K562 (cell line): Measurements from ENCODE around the gene ATP6V1G2. TPM values are rescaled to one million over a fixed set of nuclear protein-coding genes. Genes with fewer than 3 reads are reported as not detected.
A peak's percentile ranks its signal among the peaks of the same experiment; 100 is the strongest.

ENCODE experiments used
- ARNT ChIP-seq, 2 experiments: fragments of 450-650 bp; IDR thresholded peaks; 2 replicates each; pipeline ENCODE4 v1.6.1; 2016; ENCODE audit warnings: mild to moderate bottlenecking in 1 of 2
- EGR1 ChIP-seq: fragments of 450-650 bp; conservative IDR thresholded peaks from 2 replicates; pipeline ENCODE4 v1.6.1; 2017; ENCODE audit warnings: mild to moderate bottlenecking
- ELF1 ChIP-seq: fragments of 200-800 bp; sonication (Bioruptor generic); IDR thresholded peaks from 2 replicates; pipeline ENCODE4 v1.6.1; 2016; ENCODE audit warnings: missing genetic modification characterization, missing compliant biosample characterization
- ELF2 ChIP-seq: fragments of 250-450 bp; sonication (Bioruptor Pico); IDR thresholded peaks from 2 replicates; pipeline ENCODE4 v1.5.0; 2021; ENCODE audit warnings: mild to moderate bottlenecking
- HNRNPL ChIP-seq: fragments of 200-400 bp; formaldehyde crosslinking; IDR thresholded peaks from 2 replicates; pipeline ENCODE4 v1.6.1; 2017; ENCODE audit warnings: low read depth, mild to moderate bottlenecking, low read length
- MEF2A ChIP-seq: IDR thresholded peaks from 2 replicates; pipeline ENCODE4 v1.6.1; 2011; ENCODE audit warnings: low read depth, mild to moderate bottlenecking, low read length, moderate library complexity; ENCODE audit not compliant: control insufficient read depth
- MYNN ChIP-seq, 2 experiments: sonication (generic); formaldehyde crosslinking in 1 of 2; IDR thresholded peaks; 2 replicates each; pipeline versions ENCODE4 v1.5.0 to v1.6.1; 2016 to 2020; ENCODE audit warnings: antibody characterized with exemption in 1 of 2, missing genetic modification reagents in 1 of 2
- NBN ChIP-seq: fragments of 450-650 bp; IDR thresholded peaks from 2 replicates; pipeline ENCODE4 v1.6.1; 2016; ENCODE audit warnings: low read depth, mild to moderate bottlenecking
- NCOA6 ChIP-seq: fragments of 450-650 bp; IDR thresholded peaks from 2 replicates; pipeline ENCODE4 v1.6.1; 2017; ENCODE audit warnings: mild to moderate bottlenecking
- POLR2A ChIP-seq: fragments of 450-650 bp; conservative IDR thresholded peaks from 2 replicates; pipeline ENCODE4 v1.6.1; 2016
- SMARCE1 ChIP-seq: fragments of 450-650 bp; IDR thresholded peaks from 2 replicates; pipeline ENCODE4 v1.7.1; 2016; ENCODE audit warnings: mild to moderate bottlenecking
- TEAD1 ChIP-seq, 2 experiments: fragments of 450-650 bp in 1 of 2; sonication (generic) in 1 of 2; formaldehyde crosslinking; IDR thresholded peaks; 2 replicates each; pipeline versions ENCODE4 v1.4.0 to v1.8.0; 2020 to 2022; ENCODE audit warnings: mild to moderate bottlenecking in 2 of 2, missing genetic modification reagents in 1 of 2
- VEZF1 ChIP-seq: fragments of 200-800 bp; sonication (Bioruptor generic); IDR thresholded peaks from 2 replicates; pipeline ENCODE4 v1.6.1; 2017; ENCODE audit warnings: missing genetic modification characterization, missing compliant biosample characterization
- YY1 ChIP-seq, 3 experiments: IDR thresholded peaks; 2 replicates each; pipeline ENCODE4 v1.6.1; 2011; ENCODE audit warnings: low read length in 2 of 3, mild to moderate bottlenecking in 2 of 3, moderate library complexity in 2 of 3, borderline replicate concordance in 1 of 3, control low read depth in 1 of 3, low read depth in 1 of 3; ENCODE audit not compliant: insufficient read depth in 3 of 3, insufficient replicate concordance in 2 of 3, control insufficient read depth in 1 of 3, insufficient read length in 1 of 3; ENCODE audit errors: extremely low read depth in 1 of 3
- ZNF79 ChIP-seq: fragments of 250-450 bp; sonication (Bioruptor Pico); IDR thresholded peaks from 2 replicates; pipeline ENCODE4 v1.4.0; 2020; ENCODE audit warnings: low read depth, mild to moderate bottlenecking, moderate library complexity
- polyA plus RNA-seq, 8 experiments: library from polyadenylated mRNA; depleted of rRNA in 4 of 8; stranded (reverse) in 5 of 8; unstranded in 3 of 8; fragments of >200 nt; fragmentation: Nextera tagmentation in 2 of 8; fragmentation: Illumina TruSeq in 1 of 8; extraction: Ambion mirVana in 2 of 8; extraction: Trizol in 1 of 8; gene quantifications; 2 replicates each; pipeline versions ENCODE4 v1.2.1 to v1.2.3, GENCODE V29; 2011 to 2014; ENCODE audit warnings: inconsistent platforms in 1 of 8, missing spikeins in 1 of 8
- total RNA-seq, 7 experiments: library from RNA; depleted of rRNA in 6 of 7; stranded (reverse); fragments of >200 nt in 6 of 7; fragmentation: Illumina TruSeq in 2 of 7; extraction: Trizol in 2 of 7; gene quantifications; 2 replicates each; pipeline versions ENCODE4 v1.2.1 to v1.2.3, GENCODE V29; 2011 to 2021; ENCODE audit warnings: low replicate concordance in 1 of 7
- TF ChIP-seq, protein P1 (sequence below): fragments of 450-650 bp; IDR thresholded peaks from 2 replicates; pipeline ENCODE4 v1.6.1; 2016; ENCODE audit warnings: borderline replicate concordance
- TF ChIP-seq, protein P2 (sequence below): IDR thresholded peaks from 3 replicates; pipeline ENCODE4 v1.6.1; 2011; ENCODE audit warnings: borderline replicate concordance, mild to moderate bottlenecking; ENCODE audit not compliant: insufficient read length, insufficient read depth
- TF ChIP-seq, protein P3 (sequence below): fragments of 250-450 bp; sonication (Bioruptor Pico); IDR thresholded peaks from 2 replicates; pipeline ENCODE4 v1.8.0; 2022; ENCODE audit warnings: inconsistent platforms, mild to moderate bottlenecking, moderate library complexity, borderline replicate concordance
- TF ChIP-seq, protein P4 (sequence below): fragments of 250-450 bp; sonication (Bioruptor Pico); IDR thresholded peaks from 2 replicates; pipeline ENCODE4 v1.4.0; 2020

Gene ATP6V1G2
- total and polyA plus RNA-seq, 9 of the 15 experiments (the other 6 are each of a cell fraction or from before 2014, with no cell fraction given): 0.14 to 1.5 (median 0.33) TPM

DNA sequence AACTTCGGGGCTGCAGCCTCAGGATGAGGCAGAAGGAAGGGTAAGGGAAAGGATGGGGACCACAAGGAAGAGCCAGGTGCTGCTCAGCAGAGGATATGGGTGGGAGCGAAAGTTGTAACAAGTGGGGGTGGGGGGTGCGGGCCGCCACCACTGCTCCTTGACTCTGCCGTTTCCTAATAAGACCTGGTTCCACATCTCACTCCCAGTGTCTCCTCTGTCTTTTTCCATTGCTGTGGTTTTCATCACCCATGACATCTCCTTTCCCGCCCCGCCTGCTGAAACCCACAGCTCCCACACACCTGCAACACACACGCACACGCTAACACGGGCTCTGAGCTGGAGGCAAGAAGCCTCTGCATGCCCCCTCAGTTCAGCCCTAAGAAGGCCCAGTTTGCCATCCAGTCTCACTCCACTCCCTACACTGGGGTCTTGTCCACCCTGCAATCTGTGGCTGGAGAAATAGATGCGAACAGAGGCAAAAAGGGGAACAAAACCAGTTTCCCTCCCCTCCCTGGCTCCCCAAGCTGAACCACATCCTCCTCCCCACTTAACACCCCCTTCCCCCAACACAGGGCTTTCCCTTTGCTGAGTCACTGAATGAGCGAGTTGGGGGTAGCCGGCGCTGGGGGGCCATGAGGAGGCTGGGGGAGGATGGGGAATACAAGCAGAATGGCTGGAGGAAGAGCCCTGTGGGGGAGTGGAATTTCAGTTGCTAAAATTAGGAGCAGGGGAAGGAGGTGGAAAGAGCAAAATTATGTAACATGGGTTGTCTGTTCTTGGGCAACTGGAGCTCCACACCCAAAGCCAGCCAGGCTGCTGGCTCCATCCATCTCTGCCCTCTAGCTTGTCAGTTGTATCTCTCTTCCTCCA lies 12.5 kb upstream of the ATP6V1G2 start (continued):
- TF ChIP-seq, protein P1, sequence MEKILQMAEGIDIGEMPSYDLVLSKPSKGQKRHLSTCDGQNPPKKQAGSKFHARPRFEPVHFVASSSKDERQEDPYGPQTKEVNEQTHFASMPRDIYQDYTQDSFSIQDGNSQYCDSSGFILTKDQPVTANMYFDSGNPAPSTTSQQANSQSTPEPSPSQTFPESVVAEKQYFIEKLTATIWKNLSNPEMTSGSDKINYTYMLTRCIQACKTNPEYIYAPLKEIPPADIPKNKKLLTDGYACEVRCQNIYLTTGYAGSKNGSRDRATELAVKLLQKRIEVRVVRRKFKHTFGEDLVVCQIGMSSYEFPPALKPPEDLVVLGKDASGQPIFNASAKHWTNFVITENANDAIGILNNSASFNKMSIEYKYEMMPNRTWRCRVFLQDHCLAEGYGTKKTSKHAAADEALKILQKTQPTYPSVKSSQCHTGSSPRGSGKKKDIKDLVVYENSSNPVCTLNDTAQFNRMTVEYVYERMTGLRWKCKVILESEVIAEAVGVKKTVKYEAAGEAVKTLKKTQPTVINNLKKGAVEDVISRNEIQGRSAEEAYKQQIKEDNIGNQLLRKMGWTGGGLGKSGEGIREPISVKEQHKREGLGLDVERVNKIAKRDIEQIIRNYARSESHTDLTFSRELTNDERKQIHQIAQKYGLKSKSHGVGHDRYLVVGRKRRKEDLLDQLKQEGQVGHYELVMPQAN: no peak
- TF ChIP-seq MEF2A: peak; percentile 57
- TF ChIP-seq, protein P2, sequence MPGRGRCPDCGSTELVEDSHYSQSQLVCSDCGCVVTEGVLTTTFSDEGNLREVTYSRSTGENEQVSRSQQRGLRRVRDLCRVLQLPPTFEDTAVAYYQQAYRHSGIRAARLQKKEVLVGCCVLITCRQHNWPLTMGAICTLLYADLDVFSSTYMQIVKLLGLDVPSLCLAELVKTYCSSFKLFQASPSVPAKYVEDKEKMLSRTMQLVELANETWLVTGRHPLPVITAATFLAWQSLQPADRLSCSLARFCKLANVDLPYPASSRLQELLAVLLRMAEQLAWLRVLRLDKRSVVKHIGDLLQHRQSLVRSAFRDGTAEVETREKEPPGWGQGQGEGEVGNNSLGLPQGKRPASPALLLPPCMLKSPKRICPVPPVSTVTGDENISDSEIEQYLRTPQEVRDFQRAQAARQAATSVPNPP: no peak
- no peak for TF ChIP-seq POLR2A
- no peak for TF ChIP-seq HNRNPL
- TF ChIP-seq VEZF1: peak; percentile 93
- peak; percentile 37; the same call in 1 of the 2 replicates for TF ChIP-seq EGR1
- peak; percentile 36; the same call in 1 of the 2 replicates for TF ChIP-seq NBN
- TF ChIP-seq, protein P3, sequence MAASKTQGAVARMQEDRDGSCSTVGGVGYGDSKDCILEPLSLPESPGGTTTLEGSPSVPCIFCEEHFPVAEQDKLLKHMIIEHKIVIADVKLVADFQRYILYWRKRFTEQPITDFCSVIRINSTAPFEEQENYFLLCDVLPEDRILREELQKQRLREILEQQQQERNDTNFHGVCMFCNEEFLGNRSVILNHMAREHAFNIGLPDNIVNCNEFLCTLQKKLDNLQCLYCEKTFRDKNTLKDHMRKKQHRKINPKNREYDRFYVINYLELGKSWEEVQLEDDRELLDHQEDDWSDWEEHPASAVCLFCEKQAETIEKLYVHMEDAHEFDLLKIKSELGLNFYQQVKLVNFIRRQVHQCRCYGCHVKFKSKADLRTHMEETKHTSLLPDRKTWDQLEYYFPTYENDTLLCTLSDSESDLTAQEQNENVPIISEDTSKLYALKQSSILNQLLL (CRISPR knock-in tag): no peak
- TF ChIP-seq MYNN (IDR thresholded peaks at IDR 0.05): peak; percentile 52; the same call in 1 of the 2 replicates
- TF ChIP-seq MYNN (CRISPR knock-in tag; IDR thresholded peaks at IDR 0.05): no peak
- TF ChIP-seq ZNF79: 0 out of 2 replicates have a peak, but pooled peaks have one; percentile 3
- TF ChIP-seq ARNT (IDR thresholded peaks at IDR 0.05): no peak
- TF ChIP-seq ELF1: no peak
- TF ChIP-seq YY1 (IDR thresholded peaks at IDR 0.05; ENCODE audit: borderline replicate concordance in 1 of 3, control insufficient read depth in 1 of 3, extremely low read depth in 1 of 3, insufficient read depth in 3 of 3, insufficient read length in 1 of 3, insufficient replicate concordance in 2 of 3, low read depth in 1 of 3, low read length in 2 of 3): peak in 1 of 3 experiments; percentile 31
- no peak for TF ChIP-seq ELF2 (CRISPR knock-in tag)
- peak in 1 of 2 experiments; percentile 4; a peak in 1 of 4 replicates for TF ChIP-seq TEAD1 (CRISPR knock-in tag; IDR thresholded peaks at IDR 0.05)
- no peak for TF ChIP-seq NCOA6
- peak; percentile 86 for TF ChIP-seq SMARCE1
- TF ChIP-seq, protein P4, sequence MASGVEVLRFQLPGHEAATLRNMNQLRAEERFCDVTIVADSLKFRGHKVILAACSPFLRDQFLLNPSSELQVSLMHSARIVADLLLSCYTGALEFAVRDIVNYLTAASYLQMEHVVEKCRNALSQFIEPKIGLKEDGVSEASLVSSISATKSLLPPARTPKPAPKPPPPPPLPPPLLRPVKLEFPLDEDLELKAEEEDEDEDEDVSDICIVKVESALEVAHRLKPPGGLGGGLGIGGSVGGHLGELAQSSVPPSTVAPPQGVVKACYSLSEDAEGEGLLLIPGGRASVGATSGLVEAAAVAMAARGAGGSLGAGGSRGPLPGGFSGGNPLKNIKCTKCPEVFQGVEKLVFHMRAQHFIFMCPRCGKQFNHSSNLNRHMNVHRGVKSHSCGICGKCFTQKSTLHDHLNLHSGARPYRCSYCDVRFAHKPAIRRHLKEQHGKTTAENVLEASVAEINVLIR (CRISPR knock-in tag): no peak
